GM18519 (cell line): Measurements from ENCODE around the gene RABGAP1L.

ENCODE experiments used
- ATAC-seq: cut with Tn5 transposase; IDR thresholded peaks from one replicate; pipeline ENCODE4 v1.9.1; 2021; ENCODE audit warnings: mild to moderate bottlenecking, moderate library complexity; ENCODE audit not compliant: unreplicated experiment, low FRiP score

The RABGAP1L gene

DNA sequence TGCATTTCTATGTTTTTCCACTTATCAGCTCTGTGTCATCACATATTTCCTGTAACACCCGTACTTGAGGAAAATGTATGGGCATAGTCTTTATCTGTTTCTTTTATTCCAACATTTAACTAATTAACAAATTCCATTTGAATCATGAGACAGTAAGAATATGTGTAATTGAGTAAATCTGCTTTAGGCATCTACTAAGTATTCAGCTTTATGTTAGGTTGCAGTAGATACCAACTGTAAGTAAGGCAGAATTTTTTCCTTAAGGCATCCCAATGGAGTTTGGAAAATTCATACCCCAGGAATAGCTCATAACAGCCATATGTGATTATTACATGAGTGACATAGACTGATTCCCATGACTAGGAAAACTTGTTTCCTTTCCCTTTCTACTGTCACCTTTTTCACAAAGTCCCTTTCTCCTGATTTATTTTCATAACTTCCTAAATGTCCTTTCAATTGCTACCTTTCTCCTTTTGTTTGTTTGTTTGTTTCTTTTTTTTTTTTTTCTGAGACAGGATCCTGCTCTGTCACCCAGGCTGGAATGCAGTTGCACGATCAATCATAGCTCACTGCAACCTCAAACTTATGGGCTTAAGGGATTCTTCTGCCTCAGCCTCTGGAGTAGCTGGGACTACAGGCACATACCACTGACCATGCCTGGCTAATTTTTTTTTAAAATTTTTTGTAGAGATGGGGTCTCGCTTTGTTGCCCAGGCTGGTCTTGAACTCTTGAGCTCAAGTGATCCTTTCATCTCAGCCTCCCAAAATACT, 780.6 kb downstream of the RABGAP1L start:
- no peak for ATAC-seq

- ATAC-seq: no peak
Measured at GRCh38 chr1:174940646-174941175, 781.4 kb downstream of the RABGAP1L start.

- no peak for ATAC-seq
Measured at GRCh38 chr1:174942547-174943255, 783.4 kb downstream of the RABGAP1L start.

GRCh38 chr1:174946031-174946430, 786.7 kb downstream of the RABGAP1L start:
- no peak for ATAC-seq

GRCh38 chr1:174949061-174949460, 789.7 kb downstream of the RABGAP1L start:
- ATAC-seq: no peak

- ATAC-seq: no peak
Measured at GRCh38 chr1:174949645-174950044, 790.3 kb downstream of the RABGAP1L start.

- no peak for ATAC-seq
Measured at GRCh38 chr1:174953285-174954072, 794.2 kb downstream of the RABGAP1L start.

DNA sequence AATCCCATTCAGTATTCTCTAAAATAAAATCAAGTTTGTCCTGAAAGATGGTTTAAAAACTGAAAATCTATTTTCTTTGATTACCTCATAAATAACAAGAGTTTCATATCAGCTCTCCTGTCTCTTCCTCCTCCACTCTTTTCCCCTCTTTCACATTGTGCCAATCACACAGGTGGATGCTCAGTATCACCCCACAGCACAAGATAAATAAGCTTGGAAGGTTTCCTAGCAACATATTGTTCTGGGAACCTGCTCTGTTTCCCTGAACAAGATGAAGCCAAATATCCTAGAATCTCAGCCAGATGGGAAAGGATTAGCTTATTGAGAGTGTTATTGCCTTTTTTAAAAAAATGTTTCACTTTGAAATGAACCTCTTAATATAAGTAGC, 794.7 kb downstream of the RABGAP1L start:
- no peak for ATAC-seq

- no peak for ATAC-seq
Measured at GRCh38 chr1:174954671-174955669, 795.6 kb downstream of the RABGAP1L start.

DNA sequence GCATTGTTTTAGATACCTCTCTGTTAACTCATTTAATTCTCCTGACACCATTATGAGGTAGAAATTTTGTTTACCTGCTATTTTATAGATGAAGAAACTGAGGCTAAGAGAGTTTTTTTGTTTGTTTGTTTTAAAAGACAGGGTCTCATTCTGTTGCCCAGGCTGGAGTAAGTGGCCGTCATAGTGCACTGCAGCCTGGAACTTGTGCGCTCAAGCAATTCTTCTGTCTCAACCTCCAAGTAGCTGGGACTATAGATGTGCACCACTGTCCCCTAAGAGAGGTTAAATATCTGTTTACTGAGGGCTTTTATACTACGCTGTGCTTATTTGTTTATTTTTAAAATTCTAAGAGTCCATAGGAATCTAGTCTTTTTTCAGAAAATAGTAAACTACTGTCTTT, 796.8 kb downstream of the RABGAP1L start:
- no peak for ATAC-seq

DNA sequence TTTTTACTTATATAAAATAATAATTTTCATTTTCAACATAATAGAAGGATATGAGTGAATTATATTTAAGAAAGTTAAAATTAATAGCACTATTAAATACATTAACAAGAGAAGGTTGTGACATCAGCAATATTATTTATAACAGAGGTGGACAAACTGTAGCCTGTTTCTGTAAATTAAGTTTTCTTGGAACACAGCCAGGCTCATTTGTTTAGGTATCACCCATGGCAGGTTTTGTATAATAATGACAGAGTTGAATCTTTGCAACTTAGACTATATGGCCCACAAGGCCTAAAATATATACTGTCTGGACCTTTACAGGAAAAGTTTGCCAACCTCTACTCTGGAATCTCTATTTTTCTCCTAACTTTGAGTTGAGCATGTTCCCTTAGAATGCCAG, 797.7 kb downstream of the RABGAP1L start:
- ATAC-seq: no peak

DNA sequence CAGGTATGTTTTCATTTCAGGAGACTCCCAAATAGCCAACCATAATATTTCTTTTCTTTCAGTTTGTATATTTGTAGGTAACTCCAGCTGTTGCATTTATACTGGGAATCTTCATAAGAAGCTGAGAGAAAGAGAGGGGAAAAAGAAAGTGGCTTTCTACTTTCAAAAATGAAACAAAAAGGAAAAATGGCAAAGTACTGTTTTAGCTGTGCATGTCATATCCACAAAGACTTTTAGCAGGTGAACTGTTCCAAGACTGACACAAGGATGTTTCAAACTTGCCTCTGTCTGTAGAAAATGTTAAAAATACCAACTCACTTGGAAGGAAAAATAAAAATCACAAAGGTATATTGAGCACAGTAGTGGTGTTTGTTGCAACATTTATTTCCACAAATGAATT, 798.5 kb downstream of the RABGAP1L start:
- no peak for ATAC-seq

GRCh38 chr1:174958396-174958795, 799.1 kb downstream of the RABGAP1L start:
- ATAC-seq: no peak

- no peak for ATAC-seq
Measured at GRCh38 chr1:174960362-174960761, 801.0 kb downstream of the RABGAP1L start.

DNA sequence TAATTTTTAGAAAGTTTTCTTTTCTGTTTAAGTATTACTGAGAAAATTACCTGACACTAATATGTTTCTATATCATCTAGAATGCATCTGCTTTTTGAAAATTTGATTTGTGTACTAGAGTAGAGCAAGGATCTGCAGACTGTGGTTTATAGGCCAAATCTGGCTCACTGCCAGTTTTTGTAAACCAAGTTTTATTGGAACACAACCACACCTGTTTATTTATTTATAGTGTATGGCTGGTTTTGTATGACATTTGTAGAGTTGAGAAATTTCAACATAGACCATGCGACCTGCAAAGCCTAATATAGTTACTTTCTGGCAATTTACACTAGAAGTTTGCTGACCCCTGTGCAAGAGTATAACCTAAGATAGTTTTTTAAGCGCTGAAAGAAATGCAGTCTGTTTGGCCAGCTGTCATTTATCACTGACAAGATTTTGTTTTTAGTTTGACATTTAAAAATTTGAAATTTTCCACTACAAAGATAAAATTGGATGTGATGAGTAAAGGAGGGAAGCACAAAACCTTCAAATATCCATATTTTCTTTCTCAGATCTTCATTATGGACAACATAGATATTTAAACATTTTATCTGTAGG, 804.3 kb downstream of the RABGAP1L start:
- no peak for ATAC-seq

GRCh38 chr1:174964261-174964971, 805.1 kb downstream of the RABGAP1L start:
- ATAC-seq: no peak

DNA sequence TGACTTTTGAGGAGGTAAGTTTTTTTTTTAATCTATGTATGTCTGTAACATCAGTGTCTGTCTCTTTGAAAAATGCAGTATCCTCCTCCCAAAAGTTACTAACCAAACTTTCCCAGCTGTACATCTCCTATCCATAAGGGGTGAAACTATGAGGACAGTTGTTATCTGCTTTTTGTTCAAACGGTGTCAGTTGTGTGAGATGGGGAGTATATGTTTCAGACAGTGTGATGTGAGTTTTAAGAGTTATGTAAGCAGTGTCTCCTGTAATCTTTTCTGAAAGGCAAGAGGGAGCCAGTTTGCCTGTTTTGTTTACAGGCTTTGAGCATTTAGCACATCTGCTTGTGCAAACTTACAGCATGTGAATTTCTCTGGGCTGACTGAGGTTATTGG, 805.6 kb downstream of the RABGAP1L start:
- ATAC-seq: no peak

DNA sequence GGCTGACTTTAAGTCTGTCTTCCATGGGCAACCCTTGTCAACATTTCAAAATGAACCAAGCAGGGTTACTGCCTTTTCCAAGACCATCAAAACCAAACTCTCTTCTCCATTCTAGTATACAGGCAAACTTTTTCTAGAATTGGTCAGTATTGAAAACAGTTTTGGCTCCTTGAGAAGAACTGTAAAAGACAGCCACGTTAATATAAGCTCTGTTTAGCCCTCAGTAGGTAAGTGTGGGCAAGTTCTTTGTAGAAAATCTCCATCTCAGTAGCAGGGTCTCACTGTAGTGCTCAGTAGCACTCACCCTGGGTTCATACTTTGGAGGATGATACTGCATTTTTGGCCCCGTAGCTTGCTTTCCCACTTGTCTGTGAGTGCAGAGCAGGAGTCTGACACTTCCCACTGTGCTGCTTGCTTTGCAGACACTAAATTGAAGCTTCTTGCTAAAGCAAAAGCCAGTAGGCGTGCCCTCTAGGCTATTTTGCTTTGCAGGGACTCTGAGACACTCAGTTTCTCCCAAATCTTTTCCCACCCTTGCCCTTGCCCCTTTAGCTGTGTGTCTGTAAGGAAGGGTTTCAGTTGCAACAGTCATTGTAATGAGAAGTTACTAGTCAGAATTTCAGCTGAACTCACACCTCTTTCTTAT, 806.2 kb downstream of the RABGAP1L start:
- ATAC-seq: no peak
